Endothelial cell (in vitro differentiated cells): ENCODE measurements around the gene LHX2. TPM values are rescaled to one million over a fixed set of nuclear protein-coding genes. Genes with fewer than 3 reads are reported as not detected.

Experiments used
- DNase-seq: peaks from one replicate; pipeline ENCODE4 v3.0.0; 2021; ENCODE audit warnings: low spot score
- H3K27ac Mint-ChIP-seq: one replicate; pipeline ENCODE4 v1.8.0; 2021; ENCODE audit warnings: mixed read lengths, inconsistent platforms; ENCODE audit not compliant: unreplicated experiment
- H3K27me3 Mint-ChIP-seq: one replicate; pipeline ENCODE4 v1.8.0; 2021; ENCODE audit warnings: mild to moderate bottlenecking, moderate library complexity, mixed read lengths, inconsistent platforms; ENCODE audit not compliant: unreplicated experiment
- H3K36me3 Mint-ChIP-seq: one replicate; pipeline ENCODE4 v1.8.0; 2021; ENCODE audit warnings: mild to moderate bottlenecking, low read depth, mixed read lengths, inconsistent platforms; ENCODE audit not compliant: unreplicated experiment
- H3K4me1 Mint-ChIP-seq: one replicate; pipeline ENCODE4 v1.8.0; 2021; ENCODE audit warnings: mild to moderate bottlenecking, mixed read lengths, inconsistent platforms; ENCODE audit not compliant: unreplicated experiment
- H3K4me3 Mint-ChIP-seq: one replicate; pipeline ENCODE4 v1.8.0; 2021; ENCODE audit warnings: mild to moderate bottlenecking, mixed read lengths, inconsistent platforms; ENCODE audit not compliant: unreplicated experiment
- H3K9me3 Mint-ChIP-seq: one replicate; pipeline ENCODE4 v1.8.0; 2021; ENCODE audit warnings: mixed read lengths, inconsistent platforms; ENCODE audit not compliant: unreplicated experiment
- long read RNA-seq: library from polyadenylated mRNA; unstranded; transcript quantifications from one replicate; pipeline ENCODE4 v2.0.0, GENCODE V29; 2020; ENCODE audit not compliant: unreplicated experiment
- total RNA-seq: library from RNA; stranded (reverse); fragmentation: NEBNext Ultra II Directional; extraction: Animal tissue kit (Norgen Biotek cat#: 25700); gene quantifications from one replicate; pipeline ENCODE4 v1.2.1, GENCODE V29; 2021; ENCODE audit not compliant: unreplicated experiment
- TF ChIP-seq, protein P1 (sequence below): fragments of 200-600 bp; sonication (generic); IDR thresholded peaks from one replicate; pipeline ENCODE4 v1.5.0; 2021; ENCODE audit warnings: antibody characterized with exemption; ENCODE audit not compliant: unreplicated experiment

LHX2 gene
- total RNA-seq: not detected
- long read RNA-seq: 0 reads

- Mint-ChIP-seq H3K27me3 (peaks cover 51% of the 10 kb centered on the region), H3K9me3 (no peaks in the 10 kb centered on the region), H3K4me1 (peaks cover 26% of the 10 kb centered on the region), H3K36me3 (peaks cover 12% of the 10 kb centered on the region), H3K27ac (peak within 1 kb of the TSS; percentile 48), H3K4me3 (peak within 1 kb of the TSS; percentile 10)
- peak; percentile 72 for DNase-seq
- TF ChIP-seq, protein P1, sequence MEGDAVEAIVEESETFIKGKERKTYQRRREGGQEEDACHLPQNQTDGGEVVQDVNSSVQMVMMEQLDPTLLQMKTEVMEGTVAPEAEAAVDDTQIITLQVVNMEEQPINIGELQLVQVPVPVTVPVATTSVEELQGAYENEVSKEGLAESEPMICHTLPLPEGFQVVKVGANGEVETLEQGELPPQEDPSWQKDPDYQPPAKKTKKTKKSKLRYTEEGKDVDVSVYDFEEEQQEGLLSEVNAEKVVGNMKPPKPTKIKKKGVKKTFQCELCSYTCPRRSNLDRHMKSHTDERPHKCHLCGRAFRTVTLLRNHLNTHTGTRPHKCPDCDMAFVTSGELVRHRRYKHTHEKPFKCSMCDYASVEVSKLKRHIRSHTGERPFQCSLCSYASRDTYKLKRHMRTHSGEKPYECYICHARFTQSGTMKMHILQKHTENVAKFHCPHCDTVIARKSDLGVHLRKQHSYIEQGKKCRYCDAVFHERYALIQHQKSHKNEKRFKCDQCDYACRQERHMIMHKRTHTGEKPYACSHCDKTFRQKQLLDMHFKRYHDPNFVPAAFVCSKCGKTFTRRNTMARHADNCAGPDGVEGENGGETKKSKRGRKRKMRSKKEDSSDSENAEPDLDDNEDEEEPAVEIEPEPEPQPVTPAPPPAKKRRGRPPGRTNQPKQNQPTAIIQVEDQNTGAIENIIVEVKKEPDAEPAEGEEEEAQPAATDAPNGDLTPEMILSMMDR: no peak
Measured at GRCh38 chr9:124011460-124012301, at the start of gene LHX2. Gene LHX2, plus strand, starts transcription at chr9:124011768. Its CDS starts 581 bp downstream, at chr9:124012349.

- Mint-ChIP-seq H3K4me3 (no peak overlapping the region), H3K36me3 (no peaks in the 10 kb centered on the region), H3K4me1 (no peaks in the 10 kb centered on the region), H3K27me3 (no peaks in the 10 kb centered on the region), H3K27ac (no peak overlapping the region), H3K9me3 (no peaks in the 10 kb centered on the region)
- no peak for DNase-seq
- TF ChIP-seq, protein P1: no peak
Measured at GRCh38 chr9:123964761-123965160, 46.8 kb upstream of the LHX2 start.

DNA sequence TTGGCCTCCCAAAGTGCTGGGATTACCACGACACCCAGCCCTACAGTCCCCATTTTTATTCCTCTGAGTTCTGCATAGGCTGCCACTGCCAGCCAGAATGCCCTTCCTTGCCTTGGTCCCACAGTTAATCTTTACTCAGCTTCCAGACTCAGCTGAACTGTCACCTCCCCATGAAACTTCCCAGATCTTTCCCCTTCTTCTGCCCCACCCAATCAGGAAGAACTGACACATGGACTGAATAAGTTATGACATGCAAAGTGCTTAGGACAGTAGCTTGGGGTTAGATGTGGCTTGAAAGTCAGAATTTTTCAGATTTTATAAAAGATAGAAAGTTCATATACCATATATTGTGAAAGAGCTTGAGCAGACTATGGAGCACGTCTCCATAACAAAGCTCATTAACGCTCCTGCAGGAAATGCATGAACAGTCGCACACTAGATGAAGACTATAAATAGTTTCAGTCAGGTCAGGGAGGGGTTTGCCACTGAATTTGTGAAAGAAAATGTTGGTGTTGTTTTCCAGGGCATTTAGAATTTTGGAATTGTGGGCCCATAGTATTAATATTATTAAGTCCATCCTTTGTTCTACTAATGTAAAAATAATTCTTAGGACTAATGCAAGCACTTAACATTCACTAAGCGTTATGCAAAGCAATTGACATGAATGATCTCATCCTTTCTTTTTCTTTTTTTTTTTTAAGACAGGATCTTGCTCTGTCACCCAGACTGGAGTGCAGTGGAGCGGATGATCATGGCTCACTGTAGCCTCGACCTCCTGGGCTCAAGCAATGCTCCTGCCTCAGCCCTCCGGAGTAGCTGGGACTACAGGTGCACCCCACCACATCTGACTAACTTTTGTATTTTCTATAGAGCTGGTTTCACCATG is 45.5 kb upstream of the LHX2 start:
- Mint-ChIP-seq H3K27me3 (no peaks in the 10 kb centered on the region), H3K9me3 (no peaks in the 10 kb centered on the region), H3K4me1 (no peaks in the 10 kb centered on the region), H3K36me3 (no peaks in the 10 kb centered on the region), H3K4me3 (no peak overlapping the region), H3K27ac (no peak overlapping the region)
- TF ChIP-seq, protein P1: no peak
- DNase-seq: no peak

GRCh38 chr9:123967323-123967722 is 44.2 kb upstream of the LHX2 start:
- TF ChIP-seq, protein P1: no peak
- no peaks in the 10 kb centered on the region for H3K9me3 Mint-ChIP-seq

More at GRCh38 chr9:123967323-123967722, 44.2 kb upstream of the LHX2 start:
- Mint-ChIP-seq H3K27ac (no peak overlapping the region), H3K4me3 (no peak overlapping the region), H3K27me3 (no peaks in the 10 kb centered on the region), H3K36me3 (no peaks in the 10 kb centered on the region), H3K4me1 (no peaks in the 10 kb centered on the region)
- no peak for DNase-seq
